HUES48 (cell line): ENCODE measurements around the gene MRPL47.

Experiments
- H3K27ac ChIP-seq: one replicate; pipeline ENCODE4 v1.7.0; 2013; ENCODE audit warnings: low read depth, low read length, inconsistent platforms
- H3K27me3 ChIP-seq: 2 replicates; pipeline ENCODE4 v1.6.1; 2013; ENCODE audit warnings: mild to moderate bottlenecking, low read length; ENCODE audit not compliant: control insufficient read depth, insufficient read depth
- H3K36me3 ChIP-seq: 2 replicates; pipeline ENCODE4 v1.6.1; 2013; ENCODE audit warnings: low read length; ENCODE audit not compliant: control insufficient read depth, insufficient read depth
- H3K4me1 ChIP-seq: 2 replicates; pipeline ENCODE4 v1.6.1; 2013; ENCODE audit warnings: mild to moderate bottlenecking, low read length; ENCODE audit not compliant: control insufficient read depth, insufficient read depth
- H3K4me3 ChIP-seq: 2 replicates; pipeline ENCODE4 v1.5.1; 2013; ENCODE audit warnings: mild to moderate bottlenecking, low read depth, low read length
- H3K9ac ChIP-seq: 2 replicates; pipeline ENCODE4 v1.6.1; 2013; ENCODE audit warnings: mild to moderate bottlenecking, low read depth, low read length, moderate library complexity
- H3K9me3 ChIP-seq: 2 replicates; pipeline ENCODE4 v1.6.1; 2013; ENCODE audit warnings: low read length; ENCODE audit not compliant: control insufficient read depth, insufficient read depth

MRPL47 gene

DNA sequence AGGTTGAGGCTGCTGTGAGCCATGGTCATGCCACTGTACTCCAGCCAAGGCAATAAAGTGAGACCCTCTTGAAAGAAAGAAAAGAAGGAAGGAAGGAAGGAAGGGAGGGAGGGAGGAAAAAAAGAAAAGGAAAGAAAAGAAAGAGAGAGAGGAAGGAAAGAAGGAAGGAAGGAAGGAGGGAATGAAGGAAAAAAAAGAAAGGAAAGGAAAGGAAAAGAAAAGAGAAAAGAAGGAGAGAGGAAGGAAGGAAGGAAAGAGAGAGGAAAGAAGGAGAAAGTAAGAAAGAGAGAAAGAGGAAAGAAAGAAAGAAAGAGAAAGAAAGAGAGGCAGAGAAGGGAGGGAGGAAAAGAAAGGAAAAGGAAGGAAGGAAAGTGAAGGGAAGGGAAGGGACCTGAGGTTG is 62.1 kb downstream of the MRPL47 start:
- Histone ChIP-seq H3K36me3 (no peaks in the 10 kb centered on the region), H3K4me1 (peaks cover 5% of the 10 kb centered on the region; the same call in 1 of the 2 replicates), H3K27me3 (no peaks in the 10 kb centered on the region), H3K9ac (no peak overlapping the region), H3K9me3 (no peaks in the 10 kb centered on the region), H3K4me3 (no peak overlapping the region), H3K27ac (no peak overlapping the region)

DNA sequence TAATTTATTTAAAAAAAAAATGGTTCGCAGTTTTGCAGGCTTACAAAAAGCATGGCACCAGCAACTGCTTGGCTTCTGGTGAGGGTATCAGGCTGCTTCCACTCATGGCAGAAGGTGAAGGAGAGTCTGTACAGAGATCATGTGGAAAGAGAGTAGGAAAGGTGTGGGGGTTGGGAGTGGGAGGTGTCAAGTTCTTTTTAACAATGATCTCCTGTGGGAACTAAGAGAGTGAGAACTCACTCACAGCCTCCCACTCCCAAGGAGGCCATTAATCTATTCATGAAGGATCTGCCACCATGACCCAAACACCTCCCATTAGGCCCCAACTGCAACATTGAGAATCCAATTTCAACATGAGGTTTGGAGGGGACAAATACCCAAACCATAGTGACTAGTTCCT is 62.8 kb downstream of the MRPL47 start:
- H3K27ac ChIP-seq = no peak overlapping the region
- no peaks in the 10 kb centered on the region for H3K9me3 ChIP-seq
- no peaks in the 10 kb centered on the region for H3K36me3 ChIP-seq
- H3K4me1 ChIP-seq = no peaks in the 10 kb centered on the region
- H3K9ac ChIP-seq = no peak overlapping the region
- no peaks in the 10 kb centered on the region for H3K27me3 ChIP-seq
- no peak overlapping the region for H3K4me3 ChIP-seq

DNA sequence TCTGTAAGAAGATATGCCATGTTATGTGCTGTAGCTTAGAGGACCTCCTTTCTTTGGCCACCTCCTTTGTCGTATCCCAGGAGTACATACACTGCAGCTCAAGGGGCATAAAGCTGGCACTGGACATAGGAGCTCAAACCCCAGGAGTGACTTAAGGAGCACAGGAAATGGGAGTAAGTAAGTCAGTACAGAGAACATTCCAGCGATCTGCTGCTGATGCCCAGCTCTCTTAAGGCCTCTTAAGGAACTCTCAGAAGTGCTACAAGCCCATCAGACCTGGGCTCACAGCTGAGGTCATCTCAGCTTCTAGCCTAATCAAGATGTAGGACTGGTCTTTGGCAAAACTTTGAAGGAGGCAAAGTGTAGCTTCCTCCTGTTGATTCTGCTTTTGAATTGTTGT is 63.3 kb downstream of the MRPL47 start:
- H3K36me3 ChIP-seq = no peaks in the 10 kb centered on the region
- no peaks in the 10 kb centered on the region for H3K27me3 ChIP-seq
- no peak overlapping the region for H3K4me3 ChIP-seq
- H3K9me3 ChIP-seq = no peaks in the 10 kb centered on the region
- H3K9ac ChIP-seq = no peak overlapping the region
- no peaks in the 10 kb centered on the region for H3K4me1 ChIP-seq
- no peak overlapping the region for H3K27ac ChIP-seq
